Head of caudate nucleus (tissue), 42 donors: Measurements from ENCODE around the gene RNPEPL1.

Experiments used
- DNase-seq, 42 donors: peaks; one replicate each; pipeline versions ENCODE4 v3.0.0 to v3.0.0-alpha.2; 2020 to 2021; ENCODE audit warnings: mixed read lengths in 7 of 42
- intact Hi-C: fragments of 100-400 bp; cut with DNase I; formaldehyde crosslinking; loops from one replicate; pipeline ENCODE4 v1.15.0; 2022

RNPEPL1 gene

DNA sequence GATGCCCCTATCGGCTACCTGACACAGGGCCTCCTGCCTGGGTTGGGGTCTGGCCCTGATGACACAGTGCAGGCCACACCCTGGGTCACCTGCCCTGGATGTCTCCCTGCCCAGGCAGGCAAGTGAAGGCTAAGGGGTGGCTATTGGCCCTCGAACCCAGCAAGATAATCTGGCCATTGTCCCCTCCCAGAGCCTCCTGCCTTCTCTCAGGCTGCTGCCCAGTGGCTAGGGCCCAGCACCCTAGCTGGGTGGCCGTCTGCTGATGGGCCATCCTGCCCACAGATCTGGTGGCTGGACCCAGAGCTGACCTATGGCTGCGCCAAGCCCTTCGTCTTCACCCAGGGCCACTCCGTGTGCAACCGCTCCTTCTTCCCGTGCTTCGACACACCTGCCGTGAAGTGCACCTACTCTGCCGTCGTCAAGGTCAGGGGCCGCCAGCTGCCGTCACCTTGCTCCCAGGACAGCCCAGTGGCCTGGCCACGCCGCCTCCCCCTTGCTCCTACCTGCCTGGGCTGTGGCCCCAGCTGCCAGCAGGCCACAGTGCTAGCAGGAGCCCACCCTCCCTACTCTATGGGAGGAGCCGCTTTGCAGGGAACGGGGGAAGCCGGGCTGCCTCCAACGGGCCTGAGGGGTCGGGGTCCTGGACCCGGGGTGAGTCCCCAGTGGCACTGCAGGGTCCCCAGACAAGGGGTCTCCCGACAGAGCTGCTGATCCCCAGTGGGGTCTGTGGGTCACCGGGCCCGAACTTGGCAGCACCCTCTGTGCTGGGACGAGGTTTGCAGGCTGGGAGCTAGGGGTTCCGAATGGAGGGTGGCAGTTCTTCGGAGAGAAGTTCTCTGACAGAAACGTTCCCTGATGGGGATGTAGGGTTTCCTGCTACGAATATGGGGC lies 4.1 kb downstream of the RNPEPL1 start:
- peak in 5 of 42 donors; percentile 3 to 28 (median 23) for DNase-seq

DNA sequence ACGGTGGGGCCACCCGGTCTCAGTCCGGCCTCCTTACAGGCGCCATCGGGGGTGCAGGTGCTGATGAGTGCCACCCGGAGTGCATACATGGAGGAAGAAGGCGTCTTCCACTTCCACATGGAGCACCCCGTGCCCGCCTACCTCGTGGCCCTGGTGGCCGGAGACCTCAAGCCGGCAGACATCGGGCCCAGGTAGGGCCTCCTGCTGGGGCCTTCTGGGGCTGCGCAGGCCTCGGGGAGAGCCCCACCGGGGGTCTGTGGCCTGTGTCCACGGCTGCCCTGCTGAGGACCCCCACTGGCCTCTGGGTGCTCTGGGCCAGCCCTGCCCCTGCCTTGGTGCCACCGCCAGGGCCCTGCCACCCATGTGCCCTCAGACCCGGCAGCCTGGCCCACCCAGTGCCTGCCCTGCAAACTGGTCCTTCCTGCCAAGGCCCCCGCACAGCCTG lies 4.8 kb downstream of the RNPEPL1 start:
- intact Hi-C loops, result no loop called here
- DNase-seq, result peak in 3 of 42 donors; percentile 3 to 30 (median 23)

More for the DNA sequence above, 4.1 kb downstream of the RNPEPL1 start:
- intact Hi-C loops, result no loop called here

DNA sequence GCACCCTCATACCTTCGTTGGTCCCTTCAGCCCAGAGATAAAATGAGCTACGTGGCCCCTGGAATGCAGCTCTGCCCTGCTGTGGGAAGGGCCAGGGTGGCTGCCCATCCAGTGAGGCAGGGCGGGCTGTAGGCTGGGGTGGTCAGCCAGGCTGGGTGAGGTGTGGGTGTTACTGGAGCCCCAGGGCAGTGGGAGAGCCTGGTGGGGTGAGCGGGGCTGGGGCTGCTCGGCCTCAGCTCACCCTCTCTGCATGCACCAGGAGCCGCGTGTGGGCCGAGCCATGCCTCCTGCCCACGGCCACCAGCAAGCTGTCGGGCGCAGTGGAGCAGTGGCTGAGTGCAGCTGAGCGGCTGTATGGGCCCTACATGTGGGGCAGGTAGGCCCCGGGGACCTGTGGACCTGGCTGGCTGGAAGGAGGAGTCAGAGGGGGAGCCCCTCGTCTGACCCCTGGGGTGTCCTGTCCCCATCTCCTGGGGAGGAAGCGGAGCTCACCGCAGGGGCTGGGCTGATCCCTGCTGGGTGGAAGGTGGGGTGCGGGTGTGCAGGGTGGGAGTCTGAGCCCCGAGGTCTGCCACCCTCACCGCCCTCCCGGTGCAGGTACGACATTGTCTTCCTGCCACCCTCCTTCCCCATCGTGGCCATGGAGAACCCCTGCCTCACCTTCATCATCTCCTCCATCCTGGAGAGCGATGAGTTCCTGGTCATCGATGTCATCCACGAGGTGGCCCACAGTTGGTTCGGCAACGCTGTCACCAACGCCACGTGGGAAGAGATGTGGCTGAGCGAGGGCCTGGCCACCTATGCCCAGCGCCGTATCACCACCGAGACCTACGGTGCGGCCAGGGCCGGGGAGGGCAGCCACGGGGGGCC lies 5.5 kb downstream of the RNPEPL1 start:
- intact Hi-C loops, result no loop called here
- peak in 1 of 42 donors; percentile 3 for DNase-seq

DNA sequence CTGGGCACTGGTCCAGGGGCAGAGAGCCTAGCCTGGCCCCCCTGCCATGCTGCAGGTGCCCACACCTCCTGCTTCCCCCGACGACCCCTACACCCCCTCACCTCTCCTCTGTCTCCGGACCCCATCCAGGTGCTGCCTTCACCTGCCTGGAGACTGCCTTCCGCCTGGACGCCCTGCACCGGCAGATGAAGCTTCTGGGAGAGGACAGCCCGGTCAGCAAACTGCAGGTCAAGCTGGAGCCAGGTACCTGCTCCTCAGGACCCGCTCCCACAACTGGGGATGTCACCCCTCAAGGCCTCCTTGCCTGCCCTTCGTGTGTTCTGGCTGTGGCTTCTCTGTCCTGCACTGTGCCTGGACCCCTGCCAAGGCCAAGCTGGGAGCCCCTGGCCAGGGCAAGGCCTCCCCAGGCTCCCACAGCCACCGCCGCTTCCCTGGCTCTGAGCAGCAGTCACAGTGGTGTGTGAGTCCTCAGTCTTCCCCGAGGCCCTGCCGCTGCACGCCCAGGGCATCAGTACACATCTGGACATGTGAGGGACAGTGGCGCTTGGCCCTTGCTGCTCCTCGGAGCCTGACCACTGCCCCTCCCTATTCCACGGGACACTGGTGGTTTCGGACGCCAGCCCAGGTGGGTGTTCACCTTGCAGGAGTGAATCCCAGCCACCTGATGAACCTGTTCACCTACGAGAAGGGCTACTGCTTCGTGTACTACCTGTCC lies 6.3 kb downstream of the RNPEPL1 start:
- intact Hi-C loops, result no loop called here
- peak in 1 of 42 donors; percentile 2 for DNase-seq

DNA sequence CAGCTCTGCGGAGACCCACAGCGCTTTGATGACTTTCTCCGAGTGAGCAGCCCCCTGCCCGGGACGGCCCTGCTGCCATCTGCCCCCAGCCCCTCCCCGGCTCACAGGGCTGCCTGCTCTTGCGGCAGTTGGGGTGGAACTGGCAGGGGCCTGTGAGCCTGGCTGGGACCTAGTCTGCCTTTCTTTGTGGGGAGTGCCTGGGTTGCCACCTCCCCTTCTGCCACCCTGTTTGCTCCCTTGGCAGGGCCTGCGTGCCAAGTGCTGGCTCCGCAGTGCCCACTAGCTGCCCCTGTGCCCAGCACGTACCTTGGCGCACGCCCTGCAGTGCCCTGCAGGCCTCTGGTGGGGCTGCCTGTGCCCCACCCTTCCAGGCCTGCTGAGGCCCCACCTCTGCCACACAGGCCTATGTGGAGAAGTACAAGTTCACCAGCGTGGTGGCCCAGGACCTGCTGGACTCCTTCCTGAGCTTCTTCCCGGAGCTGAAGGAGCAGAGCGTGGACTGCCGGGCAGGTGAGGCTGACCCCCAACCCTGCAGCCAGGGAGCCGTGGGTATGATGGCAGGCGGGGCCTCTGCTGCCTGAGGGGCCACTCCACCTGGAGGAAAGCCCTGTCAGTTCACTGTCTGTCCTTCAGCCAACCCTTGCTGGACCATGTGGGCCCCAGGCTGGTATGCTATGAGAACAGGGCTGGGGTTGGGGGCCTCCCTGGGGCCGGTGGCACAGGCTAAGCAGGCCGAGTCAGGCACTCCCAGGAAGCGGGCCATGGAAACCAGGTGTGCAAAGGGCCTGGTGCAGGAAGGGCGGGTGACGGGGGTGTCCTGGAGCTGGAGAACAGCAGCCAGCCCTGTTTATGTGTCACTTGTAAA lies 7.0 kb downstream of the RNPEPL1 start:
- peak in 2 of 42 donors; percentile 14 to 43 for DNase-seq
- intact Hi-C loops, result no loop called here

DNA sequence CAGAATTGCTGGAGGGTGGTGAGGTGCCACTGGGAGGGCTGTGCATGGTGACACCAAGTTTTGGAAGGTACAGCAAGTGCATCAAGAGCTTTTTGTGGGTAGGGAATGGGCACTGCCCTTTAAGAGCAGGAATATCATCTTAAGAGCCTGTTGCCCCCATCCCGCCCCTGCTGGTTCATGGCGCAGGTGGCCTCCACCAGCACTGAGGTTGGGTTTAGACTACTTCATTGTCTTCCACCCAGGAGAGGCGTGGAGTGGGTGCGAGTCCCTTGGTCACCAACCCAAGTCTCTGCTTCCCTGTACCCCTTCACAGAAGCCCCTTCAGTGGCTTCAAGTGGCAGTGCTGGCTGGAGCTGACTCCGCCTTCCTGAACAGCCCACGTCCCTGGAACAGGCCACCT lies 7.8 kb downstream of the RNPEPL1 start:
- DNase-seq, result no peak
- intact Hi-C loops, result no loop called here

DNA sequence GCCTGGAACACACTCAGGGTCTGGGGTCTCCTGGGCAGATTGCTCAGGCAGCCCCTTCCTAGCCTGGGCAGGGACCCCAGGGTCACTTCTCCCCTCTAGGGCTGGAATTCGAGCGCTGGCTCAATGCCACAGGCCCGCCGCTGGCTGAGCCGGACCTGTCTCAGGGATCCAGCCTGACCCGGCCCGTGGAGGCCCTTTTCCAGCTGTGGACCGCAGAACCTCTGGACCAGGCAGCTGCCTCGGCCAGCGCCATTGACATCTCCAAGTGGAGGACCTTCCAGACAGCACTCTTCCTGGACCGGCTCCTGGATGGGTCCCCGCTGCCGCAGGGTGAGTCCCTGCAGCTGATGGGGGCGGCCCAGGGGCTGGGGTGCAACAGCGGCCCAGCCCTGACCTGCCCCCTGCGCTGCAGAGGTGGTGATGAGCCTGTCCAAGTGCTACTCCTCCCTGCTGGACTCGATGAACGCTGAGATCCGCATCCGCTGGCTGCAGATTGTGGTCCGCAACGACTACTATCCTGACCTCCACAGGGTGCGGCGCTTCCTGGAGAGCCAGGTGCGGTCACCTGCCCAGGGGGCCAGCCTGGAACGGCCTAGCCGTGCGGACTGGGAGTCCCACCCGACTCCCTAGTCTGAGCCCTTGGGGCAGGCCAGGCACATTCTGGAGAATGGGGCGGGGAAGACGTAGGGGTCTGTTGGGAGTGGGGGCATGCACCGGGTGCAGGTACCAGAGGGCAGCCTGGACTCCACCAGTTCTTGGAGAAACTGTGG lies 8.3 kb downstream of the RNPEPL1 start:
- no peak for DNase-seq
- intact Hi-C loops, result no loop called here

DNA sequence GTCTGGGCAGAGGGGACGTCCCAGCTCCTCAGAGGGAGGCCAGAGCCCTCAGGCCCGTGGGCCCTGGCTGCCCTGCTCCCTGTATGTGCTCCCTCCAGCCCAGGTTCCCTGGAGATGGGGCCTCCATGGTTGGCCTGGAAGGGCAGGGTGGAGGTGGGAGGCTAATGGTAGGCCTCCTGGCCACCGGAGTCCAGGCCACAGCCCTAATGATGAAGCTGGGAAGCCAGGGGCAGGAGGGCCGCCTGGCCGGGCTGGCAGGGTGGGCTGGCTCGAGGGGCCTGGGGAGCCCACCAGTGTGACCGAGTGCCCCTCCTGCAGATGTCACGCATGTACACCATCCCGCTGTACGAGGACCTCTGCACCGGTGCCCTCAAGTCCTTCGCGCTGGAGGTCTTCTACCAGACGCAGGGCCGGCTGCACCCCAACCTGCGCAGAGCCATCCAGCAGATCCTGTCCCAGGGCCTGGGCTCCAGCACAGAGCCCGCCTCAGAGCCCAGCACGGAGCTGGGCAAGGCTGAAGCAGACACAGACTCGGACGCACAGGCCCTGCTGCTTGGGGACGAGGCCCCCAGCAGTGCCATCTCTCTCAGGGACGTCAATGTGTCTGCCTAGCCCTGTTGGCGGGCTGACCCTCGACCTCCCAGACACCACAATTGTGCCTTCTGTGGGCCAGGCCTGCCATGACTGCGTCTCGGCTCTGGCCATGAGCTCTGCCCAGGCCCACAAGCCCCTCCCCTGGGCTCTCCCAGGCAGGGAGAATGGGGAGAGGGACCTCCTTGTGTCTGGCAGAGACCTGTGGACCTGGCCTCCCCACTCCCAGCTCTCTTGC lies 9.2 kb downstream of the RNPEPL1 start:
- intact Hi-C loops, result no loop called here
- no peak for DNase-seq

DNA sequence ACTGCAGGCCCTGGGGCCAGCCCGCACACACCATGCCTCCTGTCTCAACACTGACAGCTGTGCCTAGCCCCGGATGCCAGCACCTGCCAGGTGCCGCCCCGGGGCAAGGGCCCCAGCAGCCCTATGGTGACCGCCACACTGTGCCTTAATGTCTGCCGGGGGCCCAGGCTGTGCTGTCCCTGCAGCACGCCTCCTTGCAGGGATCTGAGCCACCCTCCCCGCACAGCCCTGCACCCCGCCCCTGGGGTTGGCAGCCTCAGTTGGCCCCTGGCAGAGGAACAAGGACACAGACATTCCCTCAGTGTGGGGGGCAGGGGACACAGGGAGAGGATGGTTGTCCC lies 9.8 kb downstream of the RNPEPL1 start:
- DNase-seq, result no peak
- intact Hi-C loops, result no loop called here

DNA sequence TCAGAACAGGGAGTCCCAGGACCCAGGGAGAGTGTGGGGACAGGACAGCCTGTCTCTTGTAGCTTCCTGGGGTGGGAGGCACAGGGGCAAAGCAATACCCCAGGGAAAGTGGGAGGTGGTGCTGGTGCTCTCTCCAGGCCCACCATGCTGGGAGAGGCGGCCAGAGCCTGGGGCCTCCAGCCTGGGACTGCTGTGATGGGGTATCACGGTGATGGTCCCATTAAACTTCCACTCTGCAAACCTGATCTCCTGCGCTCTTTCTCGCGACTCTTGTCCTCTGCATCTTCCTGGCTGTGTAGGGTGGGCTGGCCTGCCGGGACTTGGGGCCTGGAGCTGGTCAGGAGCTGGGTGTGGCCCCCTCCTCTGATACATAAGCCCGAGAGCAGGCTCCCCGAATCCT lies 10.2 kb downstream of the RNPEPL1 start:
- intact Hi-C loops, result no loop called here
- DNase-seq, result no peak

DNA sequence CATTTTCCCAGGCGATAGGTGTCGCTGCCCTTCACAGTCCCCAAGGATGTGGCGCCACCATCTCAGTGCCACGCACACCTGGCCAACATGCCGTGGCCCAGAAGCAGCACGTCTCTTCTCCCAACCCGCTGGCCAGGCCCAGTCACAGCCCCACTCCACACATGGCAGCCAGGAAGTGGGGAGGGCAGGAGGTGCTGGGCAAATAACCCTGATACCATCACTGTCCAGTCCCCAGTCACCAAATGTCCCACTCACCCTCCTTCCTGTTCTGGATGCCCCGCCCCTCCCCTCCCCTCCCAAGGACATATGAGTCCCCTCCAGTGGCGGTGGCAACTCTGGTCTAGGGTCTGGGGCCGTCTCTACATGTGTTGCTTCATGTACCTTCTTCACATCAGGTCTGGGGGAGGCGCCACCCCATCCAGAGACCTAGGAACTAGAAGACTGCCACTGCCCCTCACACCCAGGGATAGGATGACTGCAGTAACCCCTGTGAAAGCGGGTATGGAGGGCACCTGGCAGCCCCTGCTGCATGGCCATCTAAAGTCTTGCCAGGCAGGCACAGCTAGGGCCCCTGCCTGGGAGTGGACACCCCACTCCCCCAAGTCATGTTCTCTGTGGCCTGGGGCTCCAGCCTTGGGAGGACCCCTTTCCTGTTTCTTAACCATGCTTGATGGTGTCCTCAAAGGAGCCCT lies 10.9 kb downstream of the RNPEPL1 start:
- DNase-seq, result no peak
- intact Hi-C loops, result no loop called here

DNA sequence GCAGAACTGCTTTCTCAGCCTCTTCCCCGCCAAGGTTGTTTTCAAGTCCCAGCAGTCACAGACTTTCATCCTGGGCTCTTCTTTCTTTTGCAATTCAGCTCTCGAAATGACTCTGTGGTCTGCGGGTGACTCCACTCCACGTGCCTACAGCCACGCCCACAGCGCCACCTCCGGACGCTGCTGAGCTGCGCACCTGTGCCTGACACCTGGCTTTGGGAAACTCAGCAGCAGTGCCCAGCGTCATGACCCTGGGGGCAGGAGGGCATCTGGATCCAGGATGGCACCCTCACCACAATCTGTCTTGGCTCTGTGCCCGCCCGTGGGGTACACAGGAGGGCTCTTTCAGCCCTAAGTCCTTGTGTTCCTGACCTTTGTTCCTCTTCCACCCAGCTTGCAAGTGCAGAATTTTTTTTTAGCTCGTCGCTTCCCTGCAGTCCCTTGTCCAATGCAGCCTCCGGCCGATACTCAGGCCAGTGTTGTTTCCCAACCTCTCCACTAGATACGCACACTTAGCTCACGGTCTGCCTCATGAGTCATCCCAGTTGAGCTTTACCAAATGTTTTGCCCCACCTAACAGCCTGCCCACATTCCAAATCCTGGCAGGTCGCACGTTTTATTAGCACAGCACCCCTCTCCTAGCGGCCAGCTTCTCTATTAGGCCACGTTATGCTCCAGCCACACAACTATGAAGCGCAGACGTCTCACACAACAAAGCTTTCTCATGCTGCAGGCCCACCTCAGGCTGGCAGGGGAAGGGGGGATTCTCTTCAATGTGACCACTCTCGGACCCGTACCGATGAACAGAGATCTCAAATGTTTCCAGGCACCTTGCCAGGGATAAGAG lies 11.7 kb downstream of the RNPEPL1 start:
- DNase-seq, result peak in 3 of 42 donors; percentile 38 to 55 (median 50)

DNA sequence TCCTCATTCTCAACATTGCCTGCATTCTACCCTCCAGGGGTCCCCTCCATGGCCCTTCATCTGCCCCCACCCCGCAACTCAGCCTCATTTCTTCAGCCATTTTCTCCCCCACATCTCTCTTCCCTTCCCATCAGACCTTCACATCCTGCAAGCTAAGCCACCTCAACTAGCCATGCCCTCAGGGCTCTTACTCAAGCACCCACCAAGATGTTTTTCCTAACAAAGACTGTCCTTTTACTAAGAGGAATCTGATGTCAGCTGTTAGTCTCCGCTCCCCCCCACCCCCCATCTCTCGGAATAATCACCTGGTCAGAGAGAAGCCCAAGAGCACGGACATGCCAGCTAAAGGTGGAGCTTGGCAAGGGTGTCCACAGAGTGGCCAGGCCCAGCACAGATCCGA lies 13.5 kb downstream of the RNPEPL1 start:
- DNase-seq, result no peak
- intact Hi-C loops, result no loop called here

More for the DNA sequence above, 11.7 kb downstream of the RNPEPL1 start:
- intact Hi-C loops, result no loop called here

DNA sequence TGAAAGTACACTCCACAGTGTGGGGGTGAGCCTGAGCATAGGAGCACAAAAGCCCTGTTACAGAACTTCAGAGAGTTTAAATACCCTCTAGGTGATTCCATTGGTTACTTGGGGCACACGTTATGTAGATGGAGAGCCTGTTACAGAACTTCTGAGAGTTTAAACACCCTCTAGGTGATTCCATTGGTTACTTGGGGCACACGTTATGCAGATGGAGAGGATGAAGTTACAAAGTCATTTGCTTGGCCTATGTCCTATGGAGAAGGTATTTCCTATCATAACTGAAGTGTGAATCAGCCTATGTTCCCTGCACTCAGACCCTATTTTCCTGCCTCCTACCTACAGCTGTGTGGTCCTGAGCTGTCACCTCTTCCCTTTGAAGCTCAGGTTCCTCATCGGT lies 14.5 kb downstream of the RNPEPL1 start:
- intact Hi-C loops, result no loop called here
- no peak for DNase-seq

DNA sequence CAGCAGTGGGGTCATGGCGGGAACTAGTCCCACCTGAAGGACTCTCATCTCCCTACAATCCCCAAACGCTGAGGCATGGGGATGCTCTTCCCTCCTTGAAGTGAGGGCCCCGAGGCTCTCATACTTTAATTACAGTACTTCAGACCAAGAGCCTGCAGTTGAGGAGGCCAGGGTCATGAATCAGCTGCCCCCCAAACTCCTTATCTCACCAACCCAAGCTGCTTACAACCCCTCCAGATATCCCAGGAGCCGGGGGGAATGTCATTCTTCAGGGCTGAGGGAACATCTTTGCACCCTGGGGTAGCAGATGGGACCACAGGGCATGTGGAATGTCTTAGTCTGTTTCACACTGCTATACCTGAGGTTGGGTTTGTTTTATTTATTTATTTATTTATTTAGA lies 15.5 kb downstream of the RNPEPL1 start:
- intact Hi-C loops, result no loop called here
- DNase-seq, result no peak
